ENCODE data around the gene ELK3. TPM values are rescaled to one million over a fixed set of nuclear protein-coding genes. Genes with fewer than 3 reads are reported as not detected.

ELK3 gene
- total RNA-seq, 1 experiment from 2014 or later, result 0.45 TPM

DNA sequence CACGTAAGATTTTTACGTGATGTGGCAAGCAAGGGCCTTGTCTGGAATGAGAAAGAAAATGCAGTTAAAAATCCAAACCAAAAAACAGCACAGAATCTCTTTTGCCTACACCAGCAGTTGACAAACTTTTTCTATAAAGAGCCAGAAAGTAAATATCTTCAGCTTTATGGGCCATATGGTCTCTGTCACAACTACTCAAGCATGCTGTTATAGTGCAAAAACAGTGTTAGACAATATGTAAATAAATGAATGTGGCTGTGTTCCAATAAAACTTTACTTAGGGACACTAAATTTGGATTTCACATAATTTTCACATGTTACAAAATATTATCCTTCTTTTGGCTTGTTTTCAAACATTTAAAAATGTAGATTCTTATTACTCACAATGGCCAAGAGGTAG is 6.2 kb upstream of the ELK3 start:
- no peaks in the 10 kb centered on the region; the same call in 1 of the 2 replicates for H3K27me3 ChIP-seq (replicated peaks; ENCODE audit: control insufficient read depth, insufficient read depth, low read length)
- H3K36me3 Mint-ChIP-seq (ENCODE audit: insufficient read depth, unreplicated experiment), result no peaks in the 10 kb centered on the region
- no peaks in the 10 kb centered on the region for H3K9me3 Mint-ChIP-seq (ENCODE audit: unreplicated experiment)
- BruUV-seq (replicated peaks), result no TSS peak
- H3K36me3 ChIP-seq (ENCODE audit: control insufficient read depth, insufficient read depth, low read length), result no peaks in the 10 kb centered on the region
- TF ChIP-seq, protein P1, sequence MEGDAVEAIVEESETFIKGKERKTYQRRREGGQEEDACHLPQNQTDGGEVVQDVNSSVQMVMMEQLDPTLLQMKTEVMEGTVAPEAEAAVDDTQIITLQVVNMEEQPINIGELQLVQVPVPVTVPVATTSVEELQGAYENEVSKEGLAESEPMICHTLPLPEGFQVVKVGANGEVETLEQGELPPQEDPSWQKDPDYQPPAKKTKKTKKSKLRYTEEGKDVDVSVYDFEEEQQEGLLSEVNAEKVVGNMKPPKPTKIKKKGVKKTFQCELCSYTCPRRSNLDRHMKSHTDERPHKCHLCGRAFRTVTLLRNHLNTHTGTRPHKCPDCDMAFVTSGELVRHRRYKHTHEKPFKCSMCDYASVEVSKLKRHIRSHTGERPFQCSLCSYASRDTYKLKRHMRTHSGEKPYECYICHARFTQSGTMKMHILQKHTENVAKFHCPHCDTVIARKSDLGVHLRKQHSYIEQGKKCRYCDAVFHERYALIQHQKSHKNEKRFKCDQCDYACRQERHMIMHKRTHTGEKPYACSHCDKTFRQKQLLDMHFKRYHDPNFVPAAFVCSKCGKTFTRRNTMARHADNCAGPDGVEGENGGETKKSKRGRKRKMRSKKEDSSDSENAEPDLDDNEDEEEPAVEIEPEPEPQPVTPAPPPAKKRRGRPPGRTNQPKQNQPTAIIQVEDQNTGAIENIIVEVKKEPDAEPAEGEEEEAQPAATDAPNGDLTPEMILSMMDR (IDR thresholded peaks at IDR 0.05; ENCODE audit: insufficient read depth in 1 of 2, low read depth in 1 of 2, low read length in 1 of 2, severe bottlenecking in 1 of 2, unreplicated experiment in 1 of 2), result no peak
- H3K4me3 Mint-ChIP-seq (ENCODE audit: unreplicated experiment), result no peak overlapping the region
- peaks cover 27% of the 10 kb centered on the region for H3K27me3 Mint-ChIP-seq (ENCODE audit: insufficient read depth, unreplicated experiment)
- POLR2A ChIA-PET, result no interaction called here
- CTCF ChIA-PET, result no interaction called here
- H3K4me1 ChIP-seq, result no peaks in the 10 kb centered on the region
- H3K9me3 ChIP-seq, result no peaks in the 10 kb centered on the region
- no peak for DNase-seq
- no peak overlapping the region for H3K27ac Mint-ChIP-seq (ENCODE audit: unreplicated experiment)
- H3K4me3 ChIP-seq (ENCODE audit: low read depth, low read length), result no peak overlapping the region
- intact Hi-C loops (cut with micrococcal nuclease; ENCODE audit: unreplicated experiment), result no loop called here
- H3K4me1 Mint-ChIP-seq (ENCODE audit: low read depth, unreplicated experiment), result no peaks in the 10 kb centered on the region

GRCh38 chr12:96189781-96190180 is 4.4 kb upstream of the ELK3 start:
- no peak overlapping the region for H3K4me3 Mint-ChIP-seq (ENCODE audit: unreplicated experiment)
- no peak overlapping the region for H3K27ac Mint-ChIP-seq (ENCODE audit: unreplicated experiment)
- ChIA-PET POLR2A (no interaction called here), CTCF (interaction anchor here (1.6 kb wide), 1 partner anchor 26 kb away, joined by 3 read pairs; no protein-coding TSS in a partner anchor)
- no TSS peak for BruUV-seq (replicated peaks)
- H3K4me1 Mint-ChIP-seq (ENCODE audit: low read depth, unreplicated experiment), result peaks cover 6% of the 10 kb centered on the region
- Histone ChIP-seq H3K4me1 (no peaks in the 10 kb centered on the region), H3K27me3 (replicated peaks; ENCODE audit: control insufficient read depth, insufficient read depth, low read length) (no peaks in the 10 kb centered on the region; the same call in 1 of the 2 replicates), H3K4me3 (ENCODE audit: low read depth, low read length) (no peak overlapping the region), H3K36me3 (ENCODE audit: control insufficient read depth, insufficient read depth, low read length) (no peaks in the 10 kb centered on the region), H3K9me3 (no peaks in the 10 kb centered on the region)
- no peak for DNase-seq
- no peaks in the 10 kb centered on the region for H3K9me3 Mint-ChIP-seq (ENCODE audit: unreplicated experiment)
- TF ChIP-seq, protein P1 (IDR thresholded peaks at IDR 0.05; ENCODE audit: insufficient read depth in 1 of 2, low read depth in 1 of 2, low read length in 1 of 2, severe bottlenecking in 1 of 2, unreplicated experiment in 1 of 2), result no peak
- H3K27me3 Mint-ChIP-seq (ENCODE audit: insufficient read depth, unreplicated experiment), result peaks cover 30% of the 10 kb centered on the region
- intact Hi-C loops (cut with micrococcal nuclease; ENCODE audit: unreplicated experiment), result loop anchor here (5.0 kb wide), 1 partner anchor 37 kb away; no protein-coding TSS in a partner anchor
- H3K36me3 Mint-ChIP-seq (ENCODE audit: insufficient read depth, unreplicated experiment), result peaks cover 8% of the 10 kb centered on the region

DNA sequence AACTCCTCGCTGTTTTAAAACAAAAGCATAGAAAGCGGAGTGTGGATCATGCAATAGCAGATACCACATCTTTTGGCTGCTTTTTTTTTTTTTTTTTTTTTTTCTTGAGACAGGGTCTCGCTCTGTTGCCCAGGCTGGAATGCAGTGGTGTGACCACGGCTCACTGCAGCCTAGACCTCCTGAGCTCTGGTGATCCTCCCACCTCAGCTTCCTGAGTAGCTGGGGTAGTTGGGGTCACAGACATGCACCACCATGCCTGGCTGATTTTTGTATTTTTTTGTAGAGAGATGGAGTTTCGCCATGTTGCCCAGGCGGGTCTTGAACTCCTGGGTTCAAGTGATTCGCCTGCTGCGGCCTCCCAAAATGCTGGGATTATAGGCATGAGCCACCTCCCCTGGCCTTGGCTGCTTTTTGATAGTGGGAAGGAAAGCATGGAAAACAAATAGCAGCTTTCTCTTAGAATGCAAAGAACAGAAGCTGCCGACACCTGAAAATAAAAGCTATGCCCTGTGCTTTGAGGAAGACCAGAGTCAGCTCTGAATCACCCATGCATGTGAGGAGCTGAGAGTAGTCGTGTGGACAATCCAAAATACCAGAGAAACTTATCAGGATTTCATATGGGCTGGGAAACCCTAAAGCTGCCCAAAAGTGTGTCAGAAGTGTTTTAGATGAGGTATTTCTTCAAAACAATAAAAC is 3.6 kb upstream of the ELK3 start:
- peaks cover 2% of the 10 kb centered on the region; the same call in 1 of the 2 replicates for H3K27me3 ChIP-seq (replicated peaks; ENCODE audit: control insufficient read depth, insufficient read depth, low read length)
- no peaks in the 10 kb centered on the region for H3K9me3 ChIP-seq
- Mint-ChIP-seq H3K36me3 (ENCODE audit: insufficient read depth, unreplicated experiment) (peaks cover 12% of the 10 kb centered on the region), H3K27me3 (ENCODE audit: insufficient read depth, unreplicated experiment) (peaks cover 28% of the 10 kb centered on the region), H3K27ac (ENCODE audit: unreplicated experiment) (no peak overlapping the region), H3K4me3 (ENCODE audit: unreplicated experiment) (no peak overlapping the region), H3K9me3 (ENCODE audit: unreplicated experiment) (no peaks in the 10 kb centered on the region), H3K4me1 (ENCODE audit: low read depth, unreplicated experiment) (peaks cover 6% of the 10 kb centered on the region)
- ChIA-PET POLR2A (no interaction called here), CTCF (interaction anchor here (1.6 kb wide), 1 partner anchor 25 kb away, joined by 3 read pairs; no protein-coding TSS in a partner anchor)
- no peak for DNase-seq
- H3K4me1 ChIP-seq, result no peaks in the 10 kb centered on the region; the same call in 1 of the 2 replicates
- intact Hi-C loops (cut with micrococcal nuclease; ENCODE audit: unreplicated experiment), result loop anchor here (5.0 kb wide), 1 partner anchor 38 kb away; no protein-coding TSS in a partner anchor
- no peaks in the 10 kb centered on the region for H3K36me3 ChIP-seq (ENCODE audit: control insufficient read depth, insufficient read depth, low read length)
- TF ChIP-seq, protein P1 (IDR thresholded peaks at IDR 0.05; ENCODE audit: insufficient read depth in 1 of 2, low read depth in 1 of 2, low read length in 1 of 2, severe bottlenecking in 1 of 2, unreplicated experiment in 1 of 2), result no peak
- no TSS peak for BruUV-seq (replicated peaks)
- no peak overlapping the region for H3K4me3 ChIP-seq (ENCODE audit: low read depth, low read length)

All from Caco-2 (cell line).